HG03097 (cell line): ENCODE data around the gene THOC6.

Experiments
- ATAC-seq: cut with Tn5 transposase; IDR thresholded peaks from one replicate; pipeline ENCODE4 v1.9.1; 2021; ENCODE audit not compliant: unreplicated experiment, low FRiP score

Gene THOC6

DNA sequence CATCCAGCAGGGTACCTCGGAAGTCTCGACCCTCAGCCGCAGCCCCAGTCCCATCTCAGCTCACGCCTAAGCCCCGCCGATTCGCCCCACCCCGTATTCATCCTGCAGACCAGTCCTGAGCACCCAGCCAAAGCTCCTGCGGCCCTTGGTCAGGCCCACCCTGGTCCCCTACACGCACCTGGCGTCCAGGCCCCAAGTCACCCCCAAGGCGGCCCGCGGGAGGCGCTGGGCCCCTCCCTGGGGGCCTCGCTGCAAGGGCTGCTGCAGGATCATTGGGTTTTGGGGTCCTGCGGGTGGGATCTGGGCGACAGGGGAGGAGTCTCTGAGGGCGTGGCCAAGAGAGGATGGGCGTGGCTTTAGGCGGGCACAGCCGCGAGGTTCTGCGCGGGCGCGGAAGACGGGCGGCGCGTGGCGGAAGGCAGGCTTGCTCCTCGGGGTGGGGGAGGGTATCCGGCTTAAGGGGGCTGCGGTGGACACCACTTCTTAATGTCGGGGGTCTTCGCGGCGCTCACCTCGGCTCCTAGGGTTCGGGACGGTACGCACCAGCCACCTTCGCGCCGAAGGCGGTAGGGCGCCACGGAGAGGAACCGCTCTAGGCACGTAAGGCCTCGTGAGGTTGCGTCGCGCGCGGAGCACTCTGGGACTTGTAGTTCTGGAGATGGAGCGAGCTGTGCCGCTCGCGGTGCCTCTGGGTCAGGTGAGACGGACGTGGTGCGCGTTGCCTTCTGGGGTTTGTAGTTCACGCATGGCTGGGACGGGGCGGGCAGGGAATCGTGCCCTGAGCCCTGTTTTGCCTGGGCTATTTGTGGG is at the start of gene THOC6, which contains the start of gene HCFC1R1:
THOC6 (plus strand) TSS at position 367 of the 810 bp plus-strand sequence; CDS start at position 659, 292 bp downstream.
HCFC1R1 (minus strand) TSS at position 274 of the 810 bp plus-strand sequence; CDS start at position 273, 1 bp downstream.
- peak; percentile 63 for ATAC-seq

DNA sequence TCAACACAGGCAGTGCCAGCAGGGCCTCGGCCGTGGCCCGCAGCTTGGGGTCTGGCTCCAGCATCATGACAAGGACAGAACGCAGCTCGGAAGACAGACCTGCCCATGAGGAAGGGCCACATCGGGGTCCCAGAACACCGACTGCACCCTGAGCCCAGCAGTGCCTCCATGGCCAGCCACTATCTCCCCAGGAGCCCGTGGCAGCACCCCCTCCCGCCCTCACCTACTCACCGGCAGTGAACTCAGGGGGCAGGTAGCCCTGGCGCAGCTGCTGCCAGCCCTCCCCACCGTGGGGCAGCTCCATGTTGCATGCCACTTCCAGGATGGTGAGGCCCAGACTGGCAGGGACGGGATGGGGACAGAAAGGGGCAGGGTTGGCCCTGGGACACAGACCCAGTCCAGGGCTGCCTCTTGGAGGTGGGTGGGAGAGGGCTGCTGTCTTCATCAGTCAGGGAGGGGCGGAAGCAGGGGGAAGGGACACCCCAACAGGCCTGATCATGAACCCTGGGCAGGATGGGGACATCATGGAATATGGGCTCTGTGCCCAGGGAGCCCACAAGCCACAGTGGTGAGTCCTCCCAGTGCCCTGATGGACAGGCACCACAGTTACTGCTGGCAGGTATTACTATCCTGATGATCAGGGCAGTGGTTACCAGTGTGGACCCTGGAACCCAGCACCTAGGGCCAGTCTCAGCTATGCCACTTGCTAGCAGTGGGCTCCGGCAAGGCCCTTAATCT is 49.3 kb upstream of the THOC6 start:
- no peak for ATAC-seq

DNA sequence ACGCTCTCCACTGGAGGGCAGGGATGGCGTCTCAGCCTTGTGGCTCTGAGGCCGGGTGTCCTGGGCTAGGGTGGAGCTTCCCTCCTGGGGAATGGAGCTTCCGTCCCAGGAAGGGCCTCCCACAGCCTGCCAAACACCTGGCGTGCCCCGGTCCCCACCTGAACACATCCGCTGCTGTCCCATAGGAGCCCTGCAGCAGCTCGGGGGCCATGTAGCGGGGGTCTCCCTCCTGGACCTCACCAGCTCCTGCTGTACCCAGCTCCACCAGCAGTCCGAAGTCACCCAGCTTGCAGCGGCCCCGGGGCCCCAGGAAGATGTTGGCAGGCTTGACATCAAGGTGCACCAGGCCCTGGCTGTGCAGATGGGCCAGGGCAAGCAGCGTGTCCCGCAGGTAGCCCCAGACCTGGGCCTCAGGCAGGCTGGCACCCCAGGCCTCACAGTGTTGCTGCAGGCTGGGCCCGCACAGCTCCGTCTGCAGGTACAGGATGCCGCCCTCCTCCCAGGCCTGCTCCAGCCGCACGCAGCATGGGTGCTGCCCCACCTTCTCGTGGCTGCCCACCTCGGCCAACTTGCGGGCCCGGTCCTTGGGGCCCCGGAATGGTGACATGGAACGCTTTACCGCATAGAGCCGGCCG is 48.6 kb upstream of the THOC6 start:
- no peak for ATAC-seq

DNA sequence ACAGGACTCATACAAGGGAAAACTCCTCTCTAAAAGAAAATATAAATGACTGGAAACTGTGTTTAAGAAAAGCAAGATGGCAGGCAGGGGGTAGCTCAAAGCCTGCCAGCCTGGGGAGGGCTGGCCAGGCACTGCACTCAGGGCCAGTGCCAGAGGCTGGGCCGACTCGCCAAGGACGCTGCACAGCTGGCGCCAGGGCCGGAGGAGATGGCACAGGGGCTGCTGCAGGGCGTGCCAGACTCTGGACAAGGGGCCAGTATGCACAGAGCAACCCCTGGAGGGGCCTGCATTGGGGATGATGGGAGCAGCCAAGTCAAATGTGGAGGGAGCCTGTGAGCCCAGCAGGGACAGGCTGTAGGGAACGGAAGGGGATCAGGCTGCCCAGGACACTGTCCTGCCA is 47.6 kb upstream of the THOC6 start:
- ATAC-seq, result no peak

DNA sequence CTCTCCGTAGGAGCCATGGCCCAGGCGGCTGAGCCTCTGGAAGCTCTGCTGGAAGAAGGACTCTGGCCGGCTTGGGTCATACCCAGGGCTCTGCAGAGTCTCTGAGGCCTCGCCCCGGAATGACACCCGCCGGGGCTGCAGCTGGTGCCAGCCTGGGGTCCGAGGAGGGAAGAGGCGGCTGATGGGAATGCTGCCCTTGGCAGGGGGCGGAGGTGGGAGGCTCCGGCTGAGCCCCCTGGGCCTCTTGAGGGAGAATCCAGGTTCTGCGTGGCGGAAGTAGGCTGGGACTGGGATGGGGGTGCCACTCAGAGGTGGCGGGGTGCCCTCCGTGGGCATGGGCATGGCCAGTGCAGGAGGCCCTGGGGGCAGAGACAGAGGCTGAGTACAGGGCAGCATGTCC is 47.2 kb upstream of the THOC6 start:
- no peak for ATAC-seq

DNA sequence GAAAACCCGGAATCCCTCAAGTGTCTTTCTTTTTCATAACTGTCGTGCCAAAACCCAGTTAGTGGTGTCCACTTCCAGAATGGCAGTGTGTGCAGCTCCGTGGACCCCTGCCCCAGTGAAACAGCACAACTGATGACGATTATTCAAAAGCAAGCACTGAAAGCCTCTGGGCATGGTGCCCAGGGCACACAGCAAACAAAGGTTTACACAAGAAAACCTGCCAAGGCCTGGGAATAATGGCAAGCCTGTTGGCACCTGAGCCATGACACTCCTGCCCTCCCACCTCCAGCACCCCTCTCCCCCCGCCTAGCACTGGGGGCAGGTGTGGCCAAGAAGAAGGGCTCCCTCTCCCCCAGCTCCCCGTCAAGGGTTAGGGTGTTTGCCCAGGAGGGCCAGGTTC is 46.4 kb upstream of the THOC6 start:
- ATAC-seq, result no peak

DNA sequence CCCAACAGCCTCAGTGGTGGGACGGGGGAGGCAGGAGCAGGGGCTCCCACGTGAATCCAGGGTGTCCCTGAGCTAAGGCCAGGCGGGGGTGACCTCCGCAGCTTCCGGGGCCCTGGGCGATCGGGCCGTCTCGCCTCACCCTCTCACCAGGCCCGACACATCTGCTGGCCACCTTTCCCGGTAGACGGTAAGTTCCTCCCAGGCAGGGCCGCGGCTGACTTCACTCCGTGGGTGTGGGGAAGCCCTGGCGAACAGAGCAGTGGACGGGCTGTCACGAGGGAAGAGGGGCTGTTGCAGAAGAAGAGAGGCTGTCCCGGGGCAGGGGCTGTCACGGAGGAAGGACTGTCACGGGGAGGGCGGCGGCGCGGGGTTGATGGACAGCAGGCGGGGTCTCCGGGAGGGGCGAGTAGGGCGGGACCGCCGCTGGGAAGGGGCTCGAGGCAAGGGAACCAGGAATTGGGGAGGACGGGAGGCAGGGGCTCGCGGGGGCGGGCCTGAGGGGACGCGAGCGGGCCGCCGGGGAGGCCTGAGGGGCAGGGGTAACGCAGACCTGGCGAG is 44.1 kb upstream of the THOC6 start:
- peak; percentile 4 for ATAC-seq

DNA sequence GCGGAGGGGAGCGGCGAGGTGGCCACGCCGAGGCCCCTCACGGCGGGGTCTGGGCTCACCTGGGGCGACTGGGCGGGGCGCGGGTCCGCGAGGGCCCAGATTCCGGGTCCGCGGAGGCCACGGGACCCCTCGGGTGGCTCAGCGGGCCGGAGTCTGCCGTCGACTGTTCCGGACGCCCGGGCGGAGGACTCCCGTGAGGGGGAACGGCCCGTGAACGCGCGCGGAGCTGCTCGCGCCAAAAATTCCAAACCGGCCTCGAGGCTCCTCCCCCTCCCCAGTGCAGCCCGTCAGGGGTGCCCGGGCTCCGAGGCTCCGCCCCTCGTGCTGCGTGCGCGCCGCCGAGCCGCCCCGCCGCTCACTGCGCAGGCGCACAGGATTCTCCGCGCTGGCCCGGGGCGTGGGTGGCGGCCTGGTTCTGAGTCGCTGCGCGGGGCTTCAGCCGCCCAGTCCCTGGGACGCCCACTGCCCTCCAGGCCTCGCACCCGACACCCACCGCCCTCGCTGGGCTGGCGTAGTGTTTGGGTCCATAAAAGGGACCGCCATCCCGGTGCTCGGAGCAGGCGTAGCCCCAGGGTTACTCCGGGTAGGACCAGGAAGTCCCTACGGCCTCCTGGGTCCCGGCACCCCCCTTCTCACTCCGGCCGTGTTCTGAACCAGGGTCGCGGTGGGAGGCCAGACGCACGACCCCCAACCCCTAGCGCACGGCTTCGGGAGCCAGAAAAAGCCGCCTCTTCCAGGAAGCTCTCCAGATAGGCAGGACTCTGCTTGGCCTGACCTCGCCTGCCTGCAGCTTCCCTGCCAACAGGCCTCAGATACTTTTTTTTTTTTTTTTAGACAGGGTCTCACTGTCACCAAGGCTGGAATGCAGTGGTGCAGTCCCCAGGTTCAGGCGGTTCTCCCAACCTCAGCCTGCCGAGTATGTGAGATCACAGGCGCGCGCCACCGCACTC is 43.3 kb upstream of the THOC6 start, which contains the start of gene PKMYT1:
PKMYT1 (minus strand) TSS at position 220 of the 950 bp plus-strand sequence. CDS start 789 bp downstream, outside the sequence.
- peak; percentile 62 for ATAC-seq

DNA sequence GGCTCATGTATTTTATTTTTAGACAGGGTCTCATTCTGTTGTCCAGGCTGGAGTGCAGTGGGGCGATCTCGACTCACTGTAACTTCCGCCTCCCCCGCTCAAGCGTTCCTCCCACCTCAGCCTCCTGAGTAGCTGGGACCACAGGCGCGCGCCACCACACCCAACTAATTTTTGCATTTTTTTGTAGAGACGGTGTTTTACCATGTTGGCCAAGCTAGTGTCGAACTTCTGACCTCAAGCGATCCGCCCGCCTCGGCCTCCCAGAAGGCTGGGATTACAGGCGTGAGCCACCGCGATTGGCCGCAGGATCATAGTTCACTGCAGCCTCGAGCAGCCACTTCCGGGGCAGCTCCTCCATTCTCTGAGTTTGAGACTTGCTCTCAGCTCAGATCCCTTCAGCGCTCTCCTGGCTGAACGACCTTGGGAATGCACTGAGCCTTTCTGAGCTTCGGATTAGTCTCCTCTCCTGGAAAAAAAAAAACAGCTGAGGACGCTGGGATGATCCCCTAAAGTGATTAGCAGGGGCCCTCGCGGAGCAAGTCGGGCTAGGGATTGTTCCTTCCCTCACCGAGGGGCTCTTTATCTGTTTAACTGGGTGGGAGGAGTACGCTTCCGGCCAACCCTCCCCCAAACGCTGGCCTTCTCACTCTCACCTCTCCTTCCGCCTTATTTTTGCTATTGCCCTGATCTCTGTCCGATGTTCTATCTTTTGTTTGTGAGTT is 42.5 kb upstream of the THOC6 start:
- ATAC-seq, result no peak

DNA sequence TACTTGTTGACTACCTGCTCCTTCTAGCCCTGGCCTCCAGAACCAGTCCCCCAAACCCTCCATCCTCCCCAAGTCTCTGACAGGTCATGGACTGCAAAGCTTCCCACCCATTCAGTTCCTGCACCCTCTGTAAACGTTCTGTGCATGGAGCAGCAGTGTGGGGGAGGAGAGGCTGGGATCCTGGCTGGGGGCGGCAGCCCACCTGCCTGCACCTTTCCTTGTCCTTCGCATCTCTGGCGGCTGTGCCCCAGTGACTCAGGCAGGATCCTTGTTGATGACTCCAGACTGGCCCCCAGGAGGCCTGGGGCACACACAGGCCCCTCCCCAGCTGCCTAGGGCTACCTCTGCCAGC is 42.0 kb upstream of the THOC6 start:
- no peak for ATAC-seq

DNA sequence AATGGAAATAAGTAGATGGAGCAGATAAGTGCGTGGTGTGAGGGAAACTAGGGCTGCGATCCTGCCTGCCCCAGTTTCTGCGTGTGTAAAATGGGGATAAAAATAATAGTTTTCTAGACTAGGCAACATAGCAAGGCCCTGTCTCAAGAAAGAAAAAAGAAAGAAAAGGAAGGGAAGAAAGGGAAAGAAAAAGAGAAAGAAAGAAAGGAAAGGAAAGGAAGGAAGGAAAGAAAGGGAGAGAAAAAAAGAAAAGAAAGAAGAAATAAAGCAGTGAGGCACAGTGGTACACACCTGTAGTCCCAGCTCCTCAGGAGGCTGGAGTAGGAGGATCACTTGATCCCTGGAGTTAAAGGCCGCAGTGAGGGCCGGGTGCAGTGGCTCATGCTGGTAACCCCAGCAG is 41.4 kb upstream of the THOC6 start:
- ATAC-seq, result no peak

DNA sequence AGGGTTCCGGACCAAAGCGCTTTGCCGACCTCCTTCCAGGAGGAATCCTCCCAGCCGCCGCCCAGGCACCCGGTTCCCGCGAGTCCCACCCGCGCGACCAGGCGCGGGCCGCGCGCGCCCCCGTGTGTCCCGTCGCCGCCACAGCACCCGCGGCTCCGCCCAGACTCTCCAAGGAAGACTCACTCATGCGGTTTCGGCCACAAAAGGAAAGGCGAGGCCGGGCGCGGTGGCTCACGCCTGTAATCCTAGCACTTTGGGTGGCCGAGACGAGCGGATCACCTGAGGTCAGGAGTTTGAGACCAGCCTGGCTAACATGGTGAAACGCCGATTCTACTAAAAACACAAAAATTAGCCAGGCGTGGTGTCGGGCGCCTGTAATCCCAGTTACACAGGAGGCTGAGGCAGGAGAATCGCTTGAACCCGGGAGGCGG is 40.1 kb upstream of the THOC6 start:
- no peak for ATAC-seq

DNA sequence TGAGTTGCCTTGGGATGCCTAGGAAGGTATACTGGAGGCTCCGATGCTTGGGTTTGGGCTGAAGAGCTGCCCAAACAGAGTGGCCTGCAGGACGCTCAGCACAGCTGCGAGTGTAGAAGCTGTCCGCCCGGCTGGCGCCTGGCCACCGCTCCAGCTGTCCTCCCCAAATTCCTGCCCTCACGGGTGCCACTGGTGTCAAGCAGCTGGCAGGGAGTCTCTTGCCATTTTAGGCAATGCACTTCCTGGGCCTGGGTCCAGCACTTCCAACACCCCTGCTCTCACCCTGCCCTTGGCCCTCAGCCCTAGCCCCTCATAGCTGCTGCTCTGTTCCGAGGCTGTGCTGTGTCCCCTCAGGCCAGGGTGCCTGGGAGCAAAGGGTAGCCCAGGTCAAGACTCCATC is 38.4 kb upstream of the THOC6 start:
- ATAC-seq, result no peak

DNA sequence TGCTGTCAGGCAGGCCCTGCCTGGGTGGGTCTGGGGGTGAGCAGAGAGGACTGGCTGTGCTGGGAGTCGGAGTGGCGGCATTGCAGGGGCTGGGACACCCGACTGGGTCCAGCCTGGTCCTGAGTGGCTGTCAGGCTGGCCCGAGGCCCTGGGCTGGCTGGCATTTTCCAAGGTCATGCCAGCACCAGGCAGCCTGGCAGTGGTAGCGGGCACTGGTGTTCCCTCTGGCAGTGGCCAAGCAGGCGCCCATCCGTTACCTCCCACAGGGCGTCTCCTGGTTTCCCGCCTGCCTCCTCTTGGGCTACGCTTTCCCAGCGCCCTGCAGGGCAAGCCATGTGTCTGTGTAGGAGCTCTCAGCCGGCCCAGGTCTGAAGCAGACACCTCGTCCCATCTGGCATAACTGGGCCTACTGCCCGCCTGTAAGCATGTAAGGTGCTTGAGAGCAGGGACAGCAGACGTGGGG is 37.9 kb upstream of the THOC6 start:
- ATAC-seq, result no peak

DNA sequence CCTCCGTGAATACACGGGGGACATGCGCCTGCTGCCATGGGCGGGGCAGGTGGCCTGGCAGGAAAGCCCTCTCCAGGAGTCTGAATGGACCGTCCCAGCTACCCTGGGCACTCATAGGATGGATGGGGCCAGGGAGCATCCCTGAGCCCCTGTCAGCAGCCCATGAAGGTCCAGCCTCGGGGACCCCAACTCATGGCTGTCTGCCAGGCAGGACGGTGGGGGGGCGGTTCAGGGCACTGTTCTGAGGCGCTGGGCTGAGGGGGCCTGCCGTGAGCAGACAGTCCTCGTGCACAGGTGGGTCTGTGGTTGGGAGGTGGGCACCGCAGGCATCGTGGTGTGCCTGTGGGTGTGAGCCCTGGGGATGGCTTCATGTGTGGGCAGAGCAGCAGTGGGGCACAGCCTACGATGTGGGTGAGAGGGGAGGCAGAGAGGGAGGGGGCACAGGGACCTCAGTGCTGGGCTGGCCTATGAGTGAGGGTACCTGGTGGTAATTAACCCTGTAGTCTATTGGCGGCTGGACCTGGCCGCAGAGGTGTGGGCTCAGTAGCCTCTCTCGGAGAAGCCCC is 37.1 kb upstream of the THOC6 start:
- ATAC-seq, result no peak

DNA sequence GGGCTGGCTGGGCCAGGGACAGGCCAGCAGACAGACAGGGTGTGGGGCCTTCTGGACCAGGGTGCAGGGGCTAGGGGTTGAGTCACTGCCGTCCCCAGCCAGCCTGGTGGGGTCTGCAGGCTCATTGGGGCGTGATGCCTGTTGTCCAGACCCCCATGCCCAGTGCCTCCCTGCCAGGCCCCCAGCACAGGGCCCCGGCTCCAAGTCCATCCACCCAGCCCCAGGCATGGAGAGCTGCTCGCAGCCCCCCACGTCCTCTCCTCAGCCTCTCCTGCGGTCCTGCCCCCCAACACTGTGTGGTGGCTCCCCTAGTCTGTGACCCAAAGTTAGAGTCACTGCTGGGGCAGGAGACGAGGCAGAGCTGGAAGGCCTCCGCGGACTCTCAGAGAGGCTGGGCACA is 36.5 kb upstream of the THOC6 start:
- ATAC-seq, result no peak

DNA sequence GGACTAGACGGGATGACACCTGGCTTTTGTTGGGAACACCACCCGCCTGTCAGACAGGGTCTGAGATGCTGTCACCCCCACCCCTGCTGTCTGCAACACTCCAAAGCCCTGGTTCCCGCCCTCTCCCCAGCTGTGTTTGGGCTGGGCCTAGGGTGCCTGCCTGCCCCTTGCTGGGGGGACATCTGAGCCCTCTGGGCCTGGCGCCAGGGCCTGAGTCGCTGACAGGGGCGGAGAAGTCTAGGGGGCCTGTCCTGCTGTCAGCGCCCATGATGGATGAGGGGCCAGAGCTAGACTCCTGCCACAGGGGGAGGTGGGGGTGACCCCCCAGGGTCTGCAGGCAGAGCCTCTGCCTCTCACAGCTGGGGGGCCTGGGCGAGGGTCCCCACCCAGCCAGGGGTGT is 36.0 kb upstream of the THOC6 start:
- no peak for ATAC-seq

DNA sequence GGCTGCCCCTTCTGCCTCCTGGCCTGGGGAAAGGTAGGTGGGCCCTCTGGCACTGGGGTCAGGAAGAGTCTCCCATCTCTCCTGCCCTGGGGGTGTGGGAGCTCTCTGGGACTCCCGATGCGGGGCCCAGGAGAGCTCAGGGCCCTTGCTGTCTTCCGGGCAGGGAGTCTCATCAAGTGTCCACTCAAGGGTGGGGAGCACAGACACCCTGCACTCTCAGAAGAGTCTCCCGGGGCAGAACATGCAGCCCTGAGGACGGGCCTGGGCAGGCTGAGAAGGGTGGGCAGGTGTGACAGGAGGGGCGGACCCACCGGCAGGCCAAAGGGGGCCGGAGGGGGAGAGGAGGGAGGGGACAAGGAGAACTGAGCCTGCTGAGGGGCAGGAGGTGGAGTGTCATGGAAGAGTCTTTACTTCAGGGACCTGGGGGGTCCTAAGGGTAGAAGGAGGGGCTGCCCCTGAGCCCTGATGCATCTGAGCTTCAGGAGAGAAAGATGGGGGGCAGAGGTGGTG is 35.2 kb upstream of the THOC6 start:
- no peak for ATAC-seq

DNA sequence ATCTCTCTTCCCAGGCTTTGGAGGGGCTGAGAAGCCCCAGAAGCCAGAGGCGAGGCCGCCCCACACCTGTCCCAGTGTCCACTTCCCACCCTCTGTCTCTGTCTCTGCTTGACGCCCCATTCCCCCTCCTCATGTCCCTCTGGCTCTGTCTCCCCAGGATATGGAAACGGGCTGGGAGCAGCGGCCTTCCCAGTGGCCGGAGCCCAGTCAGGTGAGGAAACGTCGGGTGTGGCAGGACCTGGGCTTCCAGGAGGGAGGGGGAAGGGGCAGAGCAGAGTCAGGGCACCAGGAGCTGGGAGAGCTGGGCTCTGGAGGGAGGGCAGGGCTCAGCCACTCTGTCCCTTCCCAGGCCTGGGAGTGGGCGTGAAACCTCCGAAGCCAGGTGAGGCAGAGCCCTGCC is 32.9 kb upstream of the THOC6 start:
- no peak for ATAC-seq
